H1 (cell line): ENCODE measurements around the gene PIAS2. TPM values are rescaled to one million over a fixed set of nuclear protein-coding genes. Genes with fewer than 3 reads are reported as not detected.

ENCODE experiments used
- CTCF ChIA-PET: fragments of 300-600 bp; sonication (Branson Sonifier 250); formaldehyde crosslinking; loops from one replicate; lab custom pipeline; 2021; ENCODE audit not compliant: partially characterized antibody; lab: Charles Lee
- POLR2A ChIA-PET: fragments of 300-600 bp; sonication (Branson Sonifier 250); formaldehyde crosslinking; loops from one replicate; lab custom pipeline; 2021; ENCODE audit warnings: inconsistent platforms; ENCODE audit not compliant: partially characterized antibody; lab: Charles Lee
- DNase-seq, 2 experiments: peaks; one replicate each; pipeline versions ENCODE4 v3.0.0 to v3.0.0-alpha.2; 2010 to 2022; ENCODE audit warnings: low spot score in 2 of 2, low read depth in 1 of 2, mixed read lengths in 1 of 2
- FAIRE-seq: peaks from 2 replicates; lab custom pipeline; 2011; peaks lifted over from hg19 to GRCh38; lab: Jason Lieb, UNC
- H2AFZ ChIP-seq: 2 replicates; pipeline ENCODE4 v1.8.1; 2012; ENCODE audit warnings: low read length, inconsistent platforms
- H2AK5ac ChIP-seq: 2 replicates; pipeline ENCODE4 v1.6.1; 2013; ENCODE audit warnings: low read depth, low read length
- H2BK120ac ChIP-seq: replicated peaks from 2 replicates; pipeline ENCODE3; 2013; ENCODE audit warnings: low read depth, low read length, inconsistent platforms
- H2BK12ac ChIP-seq: 2 replicates; pipeline ENCODE4 v1.6.1; 2013; ENCODE audit warnings: low read depth, low read length
- H2BK15ac ChIP-seq: 2 replicates; pipeline ENCODE4 v1.6.1; 2013; ENCODE audit warnings: low read length
- H2BK20ac ChIP-seq: 2 replicates; pipeline ENCODE4 v1.6.1; 2013; ENCODE audit warnings: low read length
- H2BK5ac ChIP-seq: 2 replicates; pipeline ENCODE4 v1.6.1; 2013; ENCODE audit warnings: low read depth, low read length
- H3K14ac ChIP-seq: 2 replicates; pipeline ENCODE4 v1.6.1; 2013; ENCODE audit warnings: inconsistent platforms; ENCODE audit not compliant: insufficient read length
- H3K18ac ChIP-seq: 2 replicates; pipeline ENCODE4 v1.6.1; 2013; ENCODE audit warnings: low read length; ENCODE audit errors: extremely low read depth
- H3K23ac ChIP-seq: 2 replicates; pipeline ENCODE4 v1.6.1; 2013; ENCODE audit warnings: inconsistent platforms; ENCODE audit not compliant: insufficient read length
- H3K23me2 ChIP-seq: 2 replicates; pipeline ENCODE4 v1.6.1; 2013; ENCODE audit warnings: low read depth, low read length
- H3K27ac ChIP-seq: 2 replicates; pipeline ENCODE4 v1.6.1; 2011; ENCODE audit warnings: low read depth, low read length, inconsistent platforms
- H3K27me3 ChIP-seq, 4 experiments: replicated peaks in 1 of 4; 1 replicate in 1 of 4; 2 replicates in 3 of 4; pipeline versions ENCODE4 v1.6.1 to v1.8.1; 2011 to 2013; ENCODE audit warnings: low read length in 3 of 4, mild to moderate bottlenecking in 3 of 4, inconsistent platforms in 2 of 4, mixed read lengths in 2 of 4, moderate library complexity in 1 of 4; ENCODE audit not compliant: control insufficient read depth in 3 of 4, insufficient read depth in 3 of 4; ENCODE audit errors: extremely low read depth in 1 of 4
- H3K36me3 ChIP-seq, 4 experiments: 2 replicates each; pipeline versions ENCODE4 v1.6.1 to v1.8.1; 2011 to 2013; ENCODE audit warnings: mild to moderate bottlenecking in 4 of 4, low read length in 3 of 4, moderate library complexity in 2 of 4, control low read depth in 1 of 4, inconsistent platforms in 1 of 4; ENCODE audit not compliant: insufficient read depth in 4 of 4, control insufficient read depth in 2 of 4
- H3K4ac ChIP-seq: replicated peaks from 2 replicates; pipeline ENCODE3; 2013; ENCODE audit warnings: low read length, low read depth, mixed read lengths, inconsistent platforms; ENCODE audit not compliant: insufficient read length
- H3K4me1 ChIP-seq, 4 experiments: replicated peaks in 1 of 4; 1 replicate in 1 of 4; 2 replicates in 3 of 4; pipeline versions ENCODE4 v1.6.1 to v1.8.1; 2011 to 2013; ENCODE audit warnings: low read length in 3 of 4, inconsistent platforms in 2 of 4, mixed read lengths in 1 of 4; ENCODE audit not compliant: insufficient read depth in 4 of 4, control insufficient read depth in 3 of 4
- H3K4me2 ChIP-seq, 2 experiments: 2 replicates each; pipeline versions ENCODE4 v1.6.1 to v1.8.1; 2011 to 2013; ENCODE audit warnings: low read depth in 2 of 2, low read length in 2 of 2, control low read depth in 1 of 2, inconsistent platforms in 1 of 2, mild to moderate bottlenecking in 1 of 2; ENCODE audit not compliant: insufficient read depth in 1 of 2
- H3K4me3 ChIP-seq, 4 experiments: fragments of 200-600, 300-600 bp in 1 of 4; sonication (generic), shearing (Covaris generic), sonication (Bioruptor Twin) in 1 of 4; 2 replicates each; pipeline versions ENCODE4 v1.5.1 to v1.8.1; 2011 to 2016; ENCODE audit warnings: low read length in 4 of 4, low read depth in 3 of 4, control low read depth in 2 of 4, inconsistent platforms in 2 of 4, mild to moderate bottlenecking in 2 of 4, mixed read lengths in 1 of 4, moderate library complexity in 1 of 4; ENCODE audit not compliant: insufficient read depth in 2 of 4; ENCODE audit errors: extremely low read depth in 1 of 4
- H3K56ac ChIP-seq: replicated peaks from 2 replicates; pipeline ENCODE3; 2013; ENCODE audit warnings: low read depth, mild to moderate bottlenecking, mixed read lengths, low read length, inconsistent platforms; ENCODE audit not compliant: insufficient read length
- H3K79me1 ChIP-seq: 2 replicates; pipeline ENCODE4 v1.6.1; 2013; ENCODE audit warnings: low read depth, low read length, control low read depth
- H3K79me2 ChIP-seq, 2 experiments: 2 replicates each; pipeline versions ENCODE4 v1.6.1 to v1.8.1; 2012 to 2013; ENCODE audit warnings: low read length in 2 of 2, mild to moderate bottlenecking in 2 of 2, inconsistent platforms in 1 of 2; ENCODE audit not compliant: insufficient read depth in 2 of 2, control insufficient read depth in 1 of 2
- H3K9ac ChIP-seq, 4 experiments: replicated peaks in 1 of 4; 1 replicate in 1 of 4; 2 replicates in 3 of 4; pipeline versions ENCODE4 v1.6.1 to v1.8.1; 2011 to 2013; ENCODE audit warnings: low read depth in 3 of 4, low read length in 3 of 4, control low read depth in 2 of 4, mild to moderate bottlenecking in 2 of 4, moderate library complexity in 2 of 4, inconsistent platforms in 1 of 4; ENCODE audit errors: extremely low read depth in 1 of 4
- H3K9me3 ChIP-seq, 2 experiments: 2 replicates each; pipeline versions ENCODE4 v1.6.1 to v1.8.1; 2012 to 2013; ENCODE audit warnings: mild to moderate bottlenecking in 2 of 2, moderate library complexity in 2 of 2, control low read depth in 1 of 2, inconsistent platforms in 1 of 2, low read depth in 1 of 2, low read length in 1 of 2, mixed read lengths in 1 of 2; ENCODE audit not compliant: insufficient read depth in 2 of 2
- H4K20me1 ChIP-seq, 2 experiments: replicated peaks in 1 of 2; 2 replicates each; pipeline versions ENCODE3 to v1.8.1; 2011 to 2013; ENCODE audit warnings: inconsistent platforms in 2 of 2, low read length in 2 of 2, mild to moderate bottlenecking in 1 of 2; ENCODE audit not compliant: insufficient read depth in 2 of 2, control insufficient read depth in 1 of 2
- H4K5ac ChIP-seq: 2 replicates; pipeline ENCODE4 v1.6.1; 2013; ENCODE audit warnings: low read length, low read depth, mixed read lengths, inconsistent platforms; ENCODE audit not compliant: insufficient read length
- H4K8ac ChIP-seq: 2 replicates; pipeline ENCODE4 v1.8.0; 2013; ENCODE audit warnings: mild to moderate bottlenecking, moderate library complexity, low read length, inconsistent platforms; ENCODE audit not compliant: insufficient read depth; ENCODE audit errors: extremely low read depth
- H4K91ac ChIP-seq: replicated peaks from 2 replicates; pipeline ENCODE3; 2013; ENCODE audit warnings: low read length, mixed read lengths, inconsistent platforms; ENCODE audit not compliant: insufficient read length
- CEBPB ChIP-seq: IDR thresholded peaks from 2 replicates; pipeline ENCODE4 v1.6.1; 2012; ENCODE audit warnings: low read depth, low read length
- GABPA ChIP-seq: IDR thresholded peaks from 2 replicates; pipeline ENCODE4 v1.6.1; 2011; ENCODE audit warnings: mild to moderate bottlenecking, low read length, moderate library complexity, borderline replicate concordance; ENCODE audit not compliant: insufficient read depth
- HDAC6 ChIP-seq: IDR thresholded peaks from one replicate; pipeline ENCODE4 v1.7.1; 2012; ENCODE audit warnings: low read depth, mild to moderate bottlenecking, inconsistent platforms, low read length, moderate library complexity
- KDM4A ChIP-seq: IDR thresholded peaks from one replicate; pipeline ENCODE4 v1.7.1; 2012; ENCODE audit warnings: low read depth, mild to moderate bottlenecking, moderate library complexity, low read length, inconsistent platforms; ENCODE audit not compliant: severe bottlenecking
- RXRA ChIP-seq: IDR thresholded peaks from 2 replicates; pipeline ENCODE4 v1.6.1; 2011; ENCODE audit warnings: low read depth, mild to moderate bottlenecking, low read length, moderate library complexity; ENCODE audit not compliant: insufficient read depth
- SIX5 ChIP-seq: IDR thresholded peaks from 2 replicates; pipeline ENCODE4 v1.6.1; 2011; ENCODE audit warnings: mild to moderate bottlenecking, low read depth, low read length
- TCF12 ChIP-seq: IDR thresholded peaks from 2 replicates; pipeline ENCODE4 v1.6.1; 2011; ENCODE audit warnings: low read depth, mild to moderate bottlenecking, low read length
- YY1 ChIP-seq: IDR thresholded peaks from 2 replicates; pipeline ENCODE4 v1.6.1; 2011; ENCODE audit warnings: low read depth, mild to moderate bottlenecking, low read length
- WGBS, 2 experiments: shearing (Covaris generic) in 1 of 2; methylation state at CpG; one replicate each; pipeline versions ENCODE4 v1.1.6 to v1.1.7; 2013 to 2015; ENCODE audit warnings: low lambda C conversion rate in 2 of 2, mixed read lengths in 2 of 2, inconsistent platforms in 1 of 2, low coverage in 1 of 2, missing lambda C conversion rate in 1 of 2; ENCODE audit not compliant: insufficient replicate concordance in 2 of 2, insufficient coverage in 1 of 2, insufficient read length in 1 of 2; ENCODE audit errors: extremely low coverage in 1 of 2, missing lambda C conversion rate in 1 of 2; 5-methylcytosine and 5-hydroxymethylcytosine counted together
- polyA plus RNA-seq, 7 experiments: library from polyadenylated mRNA; depleted of rRNA in 3 of 7; stranded (reverse) in 5 of 7; unstranded in 2 of 7; fragments of >200 nt in 5 of 7; fragments of 200-250 nt in 2 of 7; gene quantifications; 1 replicate in 5 of 7; 2 replicates in 1 of 7; 4 replicates in 1 of 7; pipeline versions ENCODE4 v1.2.1 to v1.2.3, GENCODE V29; 2011 to 2013; ENCODE audit warnings: missing spikeins in 2 of 7, mixed read lengths in 2 of 7
- total RNA-seq: library from RNA; stranded (reverse); fragmentation: NEBNext Ultra II Directional; extraction: Animal tissue kit (Norgen Biotek cat#: 25700); gene quantifications from 2 replicates; pipeline ENCODE4 v1.2.1, GENCODE V29; 2021

Gene PIAS2
- total and polyA plus RNA-seq, 2 of the 8 experiments (the other 6 are each of a cell fraction or from before 2014, with no cell fraction given), result 20.1 to 53.9 TPM

DNA sequence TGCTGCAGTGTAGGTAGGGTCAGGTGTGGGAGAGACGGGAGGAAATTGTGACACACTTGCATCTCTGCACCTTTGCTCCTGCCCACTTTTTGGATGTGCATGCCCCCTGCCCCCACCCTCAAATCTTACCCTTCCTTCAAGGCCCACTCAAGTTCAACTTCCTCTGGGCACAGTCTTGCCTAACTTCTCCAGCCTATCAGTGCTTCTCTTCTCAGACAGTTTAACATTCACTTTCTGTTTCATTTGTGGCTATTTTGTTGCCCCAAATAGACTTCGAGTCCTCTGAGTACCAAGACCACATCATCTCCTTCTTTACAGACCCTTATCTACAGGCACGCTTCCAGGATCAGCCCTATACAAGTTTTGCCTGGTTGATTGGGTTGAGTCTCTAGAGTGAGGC, 163.1 kb downstream of the PIAS2 start:
- Histone ChIP-seq H3K4me3 (no peak overlapping the region), H3K14ac (no peak overlapping the region), H2BK5ac (no peak overlapping the region), H4K8ac (no peak overlapping the region), H2AK5ac (no peak overlapping the region), H2AFZ (no peak overlapping the region), H3K79me1 (no peaks in the 10 kb centered on the region), H2BK15ac (no peak overlapping the region), H3K9ac (no peak overlapping the region), H3K9me3 (no peaks in the 10 kb centered on the region), H3K4ac (no peak overlapping the region), H4K5ac (no peak overlapping the region), H3K23ac (no peak overlapping the region), H2BK12ac (peak overlapping the region; percentile 80; the same call in 1 of the 2 replicates), H3K36me3 (no peaks in the 10 kb centered on the region), H3K27ac (no peak overlapping the region), H3K79me2 (no peaks in the 10 kb centered on the region), H3K18ac (no peak overlapping the region), H3K4me2 (no peak overlapping the region), H2BK120ac (no peak overlapping the region), H3K23me2 (peaks cover 10% of the 10 kb centered on the region; the same call in 1 of the 2 replicates), H4K91ac (no peak overlapping the region), H3K4me1 (peaks cover 0 to 12% (median 7%) of the 10 kb centered on the region in 4 experiments; a peak in 5 of 7 replicates)
- no peak for FAIRE-seq
- DNase-seq, result no peak
- 81% methylated on average over 3 of the region's 3 CpGs; no CpG with 5 or more reads in 1 of the 2 experiments for WGBS, 2 experiments
- POLR2A ChIA-PET, result no interaction called here
- TF ChIP-seq KDM4A, result no peak
- no peak for TF ChIP-seq GABPA
- TF ChIP-seq TCF12, result no peak
- TF ChIP-seq SIX5, result no peak
- no peak for TF ChIP-seq YY1
- no peak for TF ChIP-seq RXRA
- TF ChIP-seq CEBPB, result no peak
- TF ChIP-seq HDAC6, result no peak
- TF ChIP-seq, all 59 proteins: peak for 0
- no peaks in the 10 kb centered on the region for H4K20me1 ChIP-seq
- H2BK20ac ChIP-seq, result 0 out of 2 replicates have a peak overlapping the region, but pooled peaks have one; percentile 35
- peaks cover 15 to 44% (median 32%) of the 10 kb centered on the region in 4 experiments for H3K27me3 ChIP-seq
- no peak overlapping the region for H3K56ac ChIP-seq
- CTCF ChIA-PET, result interaction anchor here (0.6 to 1.8 kb wide), 8 partner anchors 12 to 205 kb away, joined by 3 to 8 read pairs (median 4); no protein-coding TSS in a partner anchor
